Liver (tissue), 9 donors: ENCODE measurements around the gene MRPS11. TPM values are rescaled to one million over a fixed set of nuclear protein-coding genes. Genes with fewer than 3 reads are reported as not detected.
A peak's percentile ranks its signal among the peaks of the same experiment; 100 is the strongest.

Experiments used
- DNase-seq: peaks from one replicate; pipeline ENCODE4 v3.0.0-alpha.2; 2017; ENCODE audit warnings: low spot score
- H3K27ac ChIP-seq, 2 donors: one replicate each; pipeline ENCODE4 v1.7.0; 2013; ENCODE audit warnings: inconsistent platforms in 2 of 2, low read length in 2 of 2, control low read depth in 1 of 2, low read depth in 1 of 2, mild to moderate bottlenecking in 1 of 2
- H3K27me3 ChIP-seq, 4 donors: one replicate each; pipeline versions ENCODE4 v1.6.1 to v1.7.0; 2013; ENCODE audit warnings: low read length in 3 of 4, inconsistent platforms in 1 of 4, mild to moderate bottlenecking in 1 of 4, moderate library complexity in 1 of 4; ENCODE audit not compliant: control insufficient read depth in 4 of 4, insufficient read depth in 4 of 4
- H3K36me3 ChIP-seq, 4 donors: one replicate each; pipeline versions ENCODE4 v1.6.1 to v1.7.0; 2013; ENCODE audit warnings: low read length in 3 of 4, mild to moderate bottlenecking in 3 of 4, low read depth in 1 of 4, moderate library complexity in 1 of 4; ENCODE audit not compliant: control insufficient read depth in 4 of 4, insufficient read depth in 3 of 4
- H3K4me1 ChIP-seq, 4 donors: one replicate each; pipeline versions ENCODE4 v1.6.1 to v1.7.0; 2013; ENCODE audit warnings: low read length in 3 of 4, mild to moderate bottlenecking in 3 of 4, moderate library complexity in 1 of 4; ENCODE audit not compliant: control insufficient read depth in 4 of 4, insufficient read depth in 4 of 4
- H3K4me3 ChIP-seq, 3 donors: one replicate each; pipeline versions ENCODE4 v1.6.1 to v1.7.0; 2013; ENCODE audit warnings: low read length in 3 of 3, control low read depth in 1 of 3, low read depth in 1 of 3, mild to moderate bottlenecking in 1 of 3
- H3K9ac ChIP-seq, 2 donors: one replicate each; pipeline ENCODE4 v1.7.0; 2013; ENCODE audit warnings: low read length in 2 of 2, mild to moderate bottlenecking in 2 of 2, moderate library complexity in 2 of 2, control low read depth in 1 of 2, low read depth in 1 of 2
- H3K9me3 ChIP-seq, 4 donors: one replicate each; pipeline versions ENCODE4 v1.6.1 to v1.7.0; 2013; ENCODE audit warnings: low read length in 3 of 4; ENCODE audit not compliant: control insufficient read depth in 4 of 4
- ATF3 ChIP-seq: IDR thresholded peaks from 2 replicates; pipeline ENCODE4 v1.6.1; 2016; ENCODE audit warnings: antibody characterized with exemption
- CTCF ChIP-seq: fragments of 150-350 bp; IDR thresholded peaks from 2 replicates; pipeline ENCODE4 v1.5.1; 2017; ENCODE audit warnings: improper control_type of control experiment, low read depth, low read length; ENCODE audit not compliant: missing input control
- EGR1 ChIP-seq, 2 donors: IDR thresholded peaks; 2 replicates each; pipeline ENCODE4 v1.6.1; 2016 to 2018; ENCODE audit warnings: antibody characterized with exemption in 2 of 2, low read depth in 2 of 2
- FOXA2 ChIP-seq: IDR thresholded peaks from 2 replicates; pipeline ENCODE4 v1.6.1; 2016; ENCODE audit warnings: antibody characterized with exemption
- GABPA ChIP-seq, 2 donors: IDR thresholded peaks in 1 of 2; conservative IDR thresholded peaks in 1 of 2; 2 replicates each; pipeline ENCODE4 v1.6.1; 2016; ENCODE audit warnings: antibody characterized with exemption in 2 of 2, mild to moderate bottlenecking in 1 of 2, moderate library complexity in 1 of 2
- HNF4A ChIP-seq, 2 donors: conservative IDR thresholded peaks; 2 replicates each; pipeline ENCODE4 v1.6.1; 2016; ENCODE audit warnings: antibody characterized with exemption in 2 of 2, mild to moderate bottlenecking in 2 of 2
- HNF4G ChIP-seq: IDR thresholded peaks from 2 replicates; pipeline ENCODE4 v1.6.1; 2016; ENCODE audit warnings: antibody characterized with exemption
- JUND ChIP-seq, 2 donors: IDR thresholded peaks; 2 replicates each; pipeline ENCODE4 v1.6.1; 2016; ENCODE audit warnings: antibody characterized with exemption in 2 of 2
- NR2F2 ChIP-seq: IDR thresholded peaks from 2 replicates; pipeline ENCODE4 v1.6.1; 2016; ENCODE audit warnings: antibody characterized with exemption
- RAD21 ChIP-seq, 2 donors: IDR thresholded peaks; 2 replicates each; pipeline ENCODE4 v1.6.1; 2016; ENCODE audit warnings: antibody characterized with exemption in 2 of 2, mild to moderate bottlenecking in 2 of 2
- YY1 ChIP-seq: IDR thresholded peaks from 2 replicates; pipeline ENCODE4 v1.6.1; 2016; ENCODE audit warnings: antibody characterized with exemption, mild to moderate bottlenecking
- WGBS: extraction: QIAGEN DNeasy Blood & Tissue Kit; methylation state at CpG from one replicate; pipeline ENCODE4 v1.1.7; 2013; 5-methylcytosine and 5-hydroxymethylcytosine counted together
- polyA plus RNA-seq, 2 donors: library from polyadenylated mRNA; stranded (reverse) in 1 of 2; unstranded in 1 of 2; fragments of 200-250 nt in 1 of 2; fragments of >200 nt in 1 of 2; fragmentation: Nextera tagmentation in 1 of 2; extraction: Ambion mirVana in 1 of 2; gene quantifications; one replicate each; pipeline versions ENCODE4 v1.2.1 to v1.2.3, GENCODE V29; 2013 to 2015
- total RNA-seq, 2 donors: library from RNA; depleted of rRNA; stranded (reverse); fragments of >200 nt; gene quantifications; one replicate each; pipeline ENCODE4 v1.2.3, GENCODE V29; 2014
- TF ChIP-seq, protein P1 (sequence below): IDR thresholded peaks from 2 replicates; pipeline ENCODE4 v1.6.1; 2016; ENCODE audit warnings: antibody characterized with exemption, mild to moderate bottlenecking
- donor health status: healthy.
- donor health status: healthy.
- donor health status: healthy.
- donor health status: healthy.
- donor health status: healthy.

MRPS11 gene
- total and polyA plus RNA-seq, 4 donors, result 20.5 to 54.4 (median 32.3) TPM

DNA sequence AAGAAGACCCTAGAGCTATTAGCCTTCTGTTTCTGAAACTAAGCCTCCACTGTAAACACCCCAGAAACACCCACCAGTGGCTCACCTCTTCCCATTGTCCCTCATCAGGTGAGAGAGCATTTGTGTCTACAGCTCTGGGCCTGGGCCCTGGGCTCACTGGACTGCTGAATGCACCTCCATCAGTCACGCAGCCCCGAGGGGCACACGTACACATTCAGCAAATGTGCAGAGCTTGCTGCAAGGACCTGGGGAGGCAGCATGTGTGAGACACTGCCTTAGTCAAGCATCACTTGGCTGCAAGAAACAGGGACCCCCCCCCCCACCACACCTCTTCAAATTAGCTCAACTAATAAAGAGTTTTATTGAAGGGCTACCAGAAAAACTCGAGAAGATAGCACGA, 29.3 kb upstream of the MRPS11 start:
- TF ChIP-seq CTCF, result no peak
- TF ChIP-seq, protein P1, sequence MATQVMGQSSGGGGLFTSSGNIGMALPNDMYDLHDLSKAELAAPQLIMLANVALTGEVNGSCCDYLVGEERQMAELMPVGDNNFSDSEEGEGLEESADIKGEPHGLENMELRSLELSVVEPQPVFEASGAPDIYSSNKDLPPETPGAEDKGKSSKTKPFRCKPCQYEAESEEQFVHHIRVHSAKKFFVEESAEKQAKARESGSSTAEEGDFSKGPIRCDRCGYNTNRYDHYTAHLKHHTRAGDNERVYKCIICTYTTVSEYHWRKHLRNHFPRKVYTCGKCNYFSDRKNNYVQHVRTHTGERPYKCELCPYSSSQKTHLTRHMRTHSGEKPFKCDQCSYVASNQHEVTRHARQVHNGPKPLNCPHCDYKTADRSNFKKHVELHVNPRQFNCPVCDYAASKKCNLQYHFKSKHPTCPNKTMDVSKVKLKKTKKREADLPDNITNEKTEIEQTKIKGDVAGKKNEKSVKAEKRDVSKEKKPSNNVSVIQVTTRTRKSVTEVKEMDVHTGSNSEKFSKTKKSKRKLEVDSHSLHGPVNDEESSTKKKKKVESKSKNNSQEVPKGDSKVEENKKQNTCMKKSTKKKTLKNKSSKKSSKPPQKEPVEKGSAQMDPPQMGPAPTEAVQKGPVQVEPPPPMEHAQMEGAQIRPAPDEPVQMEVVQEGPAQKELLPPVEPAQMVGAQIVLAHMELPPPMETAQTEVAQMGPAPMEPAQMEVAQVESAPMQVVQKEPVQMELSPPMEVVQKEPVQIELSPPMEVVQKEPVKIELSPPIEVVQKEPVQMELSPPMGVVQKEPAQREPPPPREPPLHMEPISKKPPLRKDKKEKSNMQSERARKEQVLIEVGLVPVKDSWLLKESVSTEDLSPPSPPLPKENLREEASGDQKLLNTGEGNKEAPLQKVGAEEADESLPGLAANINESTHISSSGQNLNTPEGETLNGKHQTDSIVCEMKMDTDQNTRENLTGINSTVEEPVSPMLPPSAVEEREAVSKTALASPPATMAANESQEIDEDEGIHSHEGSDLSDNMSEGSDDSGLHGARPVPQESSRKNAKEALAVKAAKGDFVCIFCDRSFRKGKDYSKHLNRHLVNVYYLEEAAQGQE, result no peak
- no peak for TF ChIP-seq RAD21 (IDR thresholded peaks at IDR 0.05)
- TF ChIP-seq YY1, result no peak
- TF ChIP-seq HNF4A (conservative IDR thresholded peaks at IDR 0.05), result no peak
- TF ChIP-seq GABPA (IDR thresholded peaks at IDR 0.05 in 1 of 2, conservative IDR thresholded peaks at IDR 0.05 in 1 of 2), result no peak
- TF ChIP-seq EGR1 (IDR thresholded peaks at IDR 0.05; ENCODE audit: low read depth in 2 of 2), result no peak
- TF ChIP-seq FOXA2, result no peak
- DNase-seq, result peak; percentile 14
- no peak overlapping the region for H3K27ac ChIP-seq
- peaks cover 0 to 3% (median 0%) of the 10 kb centered on the region in 4 donors for H3K27me3 ChIP-seq
- H3K36me3 ChIP-seq, result no peaks in the 10 kb centered on the region
- H3K4me1 ChIP-seq, result peaks cover 0 to 2% (median 0%) of the 10 kb centered on the region in 4 donors
- H3K4me3 ChIP-seq, result no peak overlapping the region
- H3K9ac ChIP-seq, result no peak overlapping the region
- H3K9me3 ChIP-seq, result no peaks in the 10 kb centered on the region
- WGBS, result 79% methylated on average over 5 of the region's 5 CpGs

GRCh38 chr15:88440021-88440420, 27.5 kb upstream of the MRPS11 start:
- H3K4me3 ChIP-seq, result no peak overlapping the region
- H3K9me3 ChIP-seq, result peaks cover 0 to 5% (median 3%) of the 10 kb centered on the region in 4 donors
- H3K36me3 ChIP-seq, result no peaks in the 10 kb centered on the region
- peaks cover 0 to 3% (median 0%) of the 10 kb centered on the region in 4 donors for H3K27me3 ChIP-seq
- H3K9ac ChIP-seq, result no peak overlapping the region
- DNase-seq, result peak; percentile 8
- WGBS, result 87% methylated on average over 1 of the region's 1 CpG
- TF ChIP-seq HNF4G, result no peak
- H3K4me1 ChIP-seq, result peaks cover 0 to 2% (median 0%) of the 10 kb centered on the region in 4 donors
- no peak overlapping the region for H3K27ac ChIP-seq

- Histone ChIP-seq H3K27me3 (peaks cover 0 to 3% (median 0%) of the 10 kb centered on the region in 4 donors), H3K4me3 (no peak overlapping the region), H3K9ac (no peak overlapping the region), H3K27ac (no peak overlapping the region), H3K36me3 (no peaks in the 10 kb centered on the region), H3K9me3 (peaks cover 0 to 5% (median 3%) of the 10 kb centered on the region in 4 donors), H3K4me1 (peaks cover 0 to 2% (median 0%) of the 10 kb centered on the region in 4 donors)
- DNase-seq, result peak; percentile 21
- WGBS, result 80% methylated on average over 2 of the region's 2 CpGs
- TF ChIP-seq ATF3 (no peak), JUND (IDR thresholded peaks at IDR 0.05) (no peak), GABPA (IDR thresholded peaks at IDR 0.05 in 1 of 2, conservative IDR thresholded peaks at IDR 0.05 in 1 of 2) (no peak), NR2F2 (no peak)
Measured at GRCh38 chr15:88441076-88441730, 26.3 kb upstream of the MRPS11 start.
